GM12865 (cell line): ENCODE measurements around the gene CCDC85A.

ENCODE experiments used
- DNase-seq: peaks from one replicate; pipeline ENCODE4 v3.0.0; 2010; ENCODE audit warnings: low read depth
- H3K4me3 ChIP-seq: 2 replicates; pipeline ENCODE4 v1.5.1; 2011; ENCODE audit warnings: mild to moderate bottlenecking, low read depth, low read length, control low read depth
- CTCF ChIP-seq: IDR thresholded peaks from 2 replicates; pipeline ENCODE4 v1.5.1; 2011; ENCODE audit warnings: low read length, control low read depth, low read depth, inconsistent platforms; ENCODE audit not compliant: insufficient read depth; ENCODE audit errors: missing control alignments

The CCDC85A gene

DNA sequence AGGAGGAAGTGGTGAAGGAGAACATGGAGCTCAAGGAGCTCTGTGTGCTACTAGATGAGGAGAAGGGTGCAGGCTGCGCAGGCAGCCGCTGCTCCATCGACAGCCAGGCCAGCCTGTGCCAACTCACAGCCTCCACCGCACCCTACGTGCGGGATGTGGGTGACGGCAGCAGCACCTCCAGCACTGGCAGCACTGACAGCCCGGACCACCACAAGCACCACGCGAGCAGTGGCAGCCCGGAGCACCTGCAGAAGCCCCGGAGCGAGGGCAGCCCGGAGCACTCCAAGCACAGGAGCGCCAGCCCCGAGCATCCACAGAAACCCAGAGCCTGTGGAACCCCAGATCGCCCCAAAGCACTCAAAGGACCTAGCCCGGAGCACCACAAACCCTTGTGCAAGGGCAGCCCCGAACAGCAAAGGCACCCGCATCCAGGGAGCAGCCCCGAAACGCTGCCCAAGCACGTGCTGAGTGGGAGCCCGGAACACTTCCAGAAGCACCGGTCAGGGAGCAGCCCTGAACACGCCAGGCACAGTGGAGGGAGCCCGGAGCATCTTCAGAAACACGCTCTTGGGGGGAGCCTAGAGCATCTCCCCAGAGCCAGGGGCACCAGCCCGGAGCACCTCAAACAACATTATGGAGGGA, 9.0 kb downstream of the CCDC85A start:
- H3K4me3 ChIP-seq, result no peak overlapping the region
- no peak for TF ChIP-seq CTCF
- no peak for DNase-seq

DNA sequence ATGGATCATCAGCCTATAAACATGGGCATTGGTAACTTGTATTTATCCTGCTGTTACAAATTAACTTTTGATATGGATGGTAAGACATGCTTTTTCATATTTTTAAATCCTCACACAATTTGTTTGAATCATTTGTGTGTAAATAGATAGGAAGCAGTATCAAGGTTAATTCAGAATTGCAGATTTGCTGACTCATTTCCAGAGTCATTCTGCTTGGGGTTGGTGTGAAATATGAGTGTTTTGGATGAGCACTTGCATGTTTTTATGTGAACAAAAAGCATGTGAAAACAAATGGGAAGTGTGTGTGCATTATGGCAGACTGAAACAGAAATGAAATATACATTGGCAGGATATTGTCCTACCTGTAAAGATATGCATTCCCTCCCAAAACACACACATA, 11.8 kb downstream of the CCDC85A start:
- DNase-seq, result no peak
- H3K4me3 ChIP-seq, result no peak overlapping the region
- TF ChIP-seq CTCF, result no peak

GRCh38 chr2:56197816-56198215, 14.0 kb downstream of the CCDC85A start:
- no peak for TF ChIP-seq CTCF
- no peak for DNase-seq

GRCh38 chr2:56198936-56199335, 15.1 kb downstream of the CCDC85A start:
- TF ChIP-seq CTCF, result no peak
- H3K4me3 ChIP-seq, result no peak overlapping the region
- no peak for DNase-seq

More at GRCh38 chr2:56197816-56198215, 14.0 kb downstream of the CCDC85A start:
- no peak overlapping the region for H3K4me3 ChIP-seq

DNA sequence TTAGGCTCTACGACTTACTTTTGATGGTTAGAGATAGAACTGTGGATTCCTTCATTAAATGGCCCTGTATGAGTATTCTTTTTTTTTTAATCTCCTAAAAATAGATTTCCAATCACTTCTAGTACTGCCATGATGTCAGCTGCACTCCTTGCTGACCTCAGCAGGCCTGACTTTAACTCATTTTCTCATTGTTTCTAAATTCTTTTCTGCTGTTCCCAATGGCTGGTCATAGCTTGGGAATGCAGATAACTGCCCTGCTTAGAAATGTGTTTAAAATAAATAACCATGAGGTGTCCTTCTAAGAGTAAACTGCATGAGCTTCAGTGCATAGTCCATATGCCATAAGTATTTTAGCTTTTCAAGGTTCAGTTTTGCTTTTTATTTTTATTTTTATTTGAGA, 15.7 kb downstream of the CCDC85A start:
- H3K4me3 ChIP-seq, result no peak overlapping the region
- no peak for DNase-seq
- no peak for TF ChIP-seq CTCF

GRCh38 chr2:56202381-56203121, 18.8 kb downstream of the CCDC85A start:
- no peak for DNase-seq

More at GRCh38 chr2:56202381-56203121, 18.8 kb downstream of the CCDC85A start:
- TF ChIP-seq CTCF, result no peak
- no peak overlapping the region for H3K4me3 ChIP-seq
